SK-N-SH (cell line): ENCODE measurements around the gene GJA5. TPM values are rescaled to one million over a fixed set of nuclear protein-coding genes. Genes with fewer than 3 reads are reported as not detected.

Experiments used
- CTCF ChIA-PET: fragments of 300-600, 350-600 bp; formaldehyde crosslinking; extraction: SDS; loops from one replicate; lab custom pipeline; 2021; lab: Yijun Ruan, JAX
- POLR2A ChIA-PET: fragments of 350-600 bp; sonication (Branson Sonifier 250); formaldehyde crosslinking; extraction: SDS; loops from one replicate; lab custom pipeline; 2020; ENCODE audit warnings: antibody characterized with exemption, inconsistent platforms; lab: Yijun Ruan, JAX
- DNase-seq: peaks from one replicate; pipeline ENCODE4 v3.0.0; 2012
- H2AFZ ChIP-seq: fragments of 200-600 bp; sonication (generic); 2 replicates; pipeline ENCODE4 v1.8.1; 2016; ENCODE audit warnings: antibody characterized with exemption, mild to moderate bottlenecking, low read depth
- H3F3A ChIP-seq: fragments of 200-600 bp; sonication (generic); replicated peaks from 2 replicates; pipeline ENCODE3; 2016; ENCODE audit warnings: antibody characterized with exemption, mild to moderate bottlenecking; ENCODE audit not compliant: insufficient read depth
- H3K27ac ChIP-seq, 2 experiments: fragments of 200-500 bp in 1 of 2; fragments of 200-600 bp in 1 of 2; sonication (Bioruptor generic) in 1 of 2; sonication (generic), shearing (Covaris generic) in 1 of 2; 2 replicates each; pipeline versions ENCODE4 v1.5.1 to v1.6.1; 2014 to 2016; ENCODE audit warnings: low read depth in 2 of 2, inconsistent platforms in 1 of 2, low read length in 1 of 2, mild to moderate bottlenecking in 1 of 2, mixed read lengths in 1 of 2
- H3K27me3 ChIP-seq: fragments of 200-600 bp; sonication (generic), shearing (Covaris generic); 2 replicates; pipeline ENCODE4 v1.6.1; 2016; ENCODE audit warnings: mixed run types; ENCODE audit not compliant: insufficient read depth
- H3K36me3 ChIP-seq, 2 experiments: fragments of 200-500 bp in 1 of 2; fragments of 200-600 bp in 1 of 2; sonication (Bioruptor generic) in 1 of 2; sonication (generic) in 1 of 2; replicated peaks in 1 of 2; 2 replicates each; pipeline versions ENCODE3 to v1.5.1; 2014 to 2016; ENCODE audit warnings: low read length in 1 of 2, mild to moderate bottlenecking in 1 of 2; ENCODE audit not compliant: insufficient read depth in 2 of 2, control insufficient read depth in 1 of 2
- H3K4me1 ChIP-seq, 2 experiments: fragments of 200-500 bp in 1 of 2; fragments of 200-600 bp in 1 of 2; sonication (Bioruptor generic) in 1 of 2; sonication (generic), shearing (Covaris generic) in 1 of 2; 2 replicates each; pipeline versions ENCODE4 v1.5.1 to v1.6.1; 2014 to 2016; ENCODE audit warnings: low read depth in 1 of 2, low read length in 1 of 2, mixed run types in 1 of 2; ENCODE audit not compliant: insufficient read depth in 2 of 2, control insufficient read depth in 1 of 2
- H3K4me2 ChIP-seq: fragments of 200-600 bp; sonication (generic), shearing (Covaris generic); 2 replicates; pipeline ENCODE4 v1.6.1; 2017; ENCODE audit warnings: mixed run types
- H3K4me3 ChIP-seq, 2 experiments: fragments of 200-500 bp in 1 of 2; fragments of 200-600 bp in 1 of 2; sonication (Bioruptor generic) in 1 of 2; sonication (generic), shearing (Covaris generic) in 1 of 2; 2 replicates each; pipeline versions ENCODE4 v1.5.1 to v1.8.1; 2014 to 2016; ENCODE audit warnings: low read depth in 2 of 2, inconsistent platforms in 1 of 2, low read length in 1 of 2, mild to moderate bottlenecking in 1 of 2, mixed read lengths in 1 of 2, moderate library complexity in 1 of 2
- H3K79me2 ChIP-seq: fragments of 200-600 bp; sonication (generic); 2 replicates; pipeline ENCODE4 v1.8.1; 2017; ENCODE audit warnings: mild to moderate bottlenecking; ENCODE audit not compliant: insufficient read depth
- H3K9ac ChIP-seq: fragments of 200-600 bp; sonication (generic); 2 replicates; pipeline ENCODE4 v1.6.1; 2017; ENCODE audit warnings: mixed run types
- H3K9me2 ChIP-seq: fragments of 200-600 bp; sonication (generic); 2 replicates; pipeline ENCODE4 v1.6.1; 2017; ENCODE audit warnings: mixed run types
- H3K9me3 ChIP-seq: fragments of 200-600 bp; sonication (generic); 2 replicates; pipeline ENCODE4 v1.6.1; 2017; ENCODE audit warnings: mixed run types, mild to moderate bottlenecking, moderate library complexity
- H4K20me1 ChIP-seq: fragments of 200-600 bp; sonication (generic); 2 replicates; pipeline ENCODE4 v1.6.1; 2017; ENCODE audit warnings: mild to moderate bottlenecking, mixed run types; ENCODE audit not compliant: insufficient read depth
- GATA2 ChIP-seq: sonication (generic); formaldehyde crosslinking; IDR thresholded peaks from 2 replicates; pipeline ENCODE4 v1.5.0; 2020; ENCODE audit warnings: mild to moderate bottlenecking, missing genetic modification reagents
- NFIC ChIP-seq: IDR thresholded peaks from 2 replicates; pipeline ENCODE4 v1.4.0; 2012; ENCODE audit warnings: borderline replicate concordance
- NRF1 ChIP-seq: IDR thresholded peaks from 2 replicates; pipeline ENCODE4 v1.6.1; 2012; ENCODE audit warnings: low read depth, mild to moderate bottlenecking, low read length
- POLR2AphosphoS5 ChIP-seq: IDR thresholded peaks from 2 replicates; pipeline ENCODE4 v1.6.1; 2012; ENCODE audit warnings: low read depth, low read length
- RCOR1 ChIP-seq: fragments of 150-350 bp; IDR thresholded peaks from 2 replicates; pipeline ENCODE4 v1.6.1; 2017; ENCODE audit warnings: antibody characterized with exemption, low read length
- REST ChIP-seq: IDR thresholded peaks from 2 replicates; pipeline ENCODE4 v1.6.1; 2012; ENCODE audit warnings: mild to moderate bottlenecking, low read depth, low read length, moderate library complexity
- RXRA ChIP-seq: IDR thresholded peaks from 2 replicates; pipeline ENCODE4 v1.4.0; 2012; ENCODE audit warnings: low read depth, mild to moderate bottlenecking, borderline replicate concordance
- ZBTB33 ChIP-seq: IDR thresholded peaks from 2 replicates; pipeline ENCODE4 v1.4.0; 2012; ENCODE audit warnings: low read depth, borderline replicate concordance
- WGBS: methylation state at CpG from one replicate; pipeline ENCODE4 v1.1.6; 2017; ENCODE audit warnings: low lambda C conversion rate; 5-methylcytosine and 5-hydroxymethylcytosine counted together
- polyA plus RNA-seq, 3 experiments: library from polyadenylated mRNA; depleted of rRNA; stranded (reverse); fragments of >200 nt; gene quantifications; 2 replicates each; pipeline ENCODE4 v1.2.3, GENCODE V29; 2012

Gene GJA5
- polyA plus RNA-seq, 1 of the 3 experiments (the other 2 are of a cell fraction), result not detected

GRCh38 chr1:147753081-147753480 is 7.3 kb downstream of the GJA5 start:
- Histone ChIP-seq H3K27me3 (peaks cover 11% of the 10 kb centered on the region; the same call in 1 of the 2 replicates), H2AFZ (no peak overlapping the region), H3K27ac (no peak overlapping the region), H3K9me2 (no peaks in the 10 kb centered on the region), H3K79me2 (no peaks in the 10 kb centered on the region), H3K36me3 (no peaks in the 10 kb centered on the region), H3K4me1 (no peaks in the 10 kb centered on the region), H3K4me3 (no peak overlapping the region), H3K4me2 (no peak overlapping the region), H3F3A (no peaks in the 10 kb centered on the region), H3K9me3 (no peaks in the 10 kb centered on the region), H4K20me1 (no peaks in the 10 kb centered on the region), H3K9ac (no peak overlapping the region)
- POLR2A ChIA-PET, result no interaction called here
- TF ChIP-seq NFIC (no peak), ZBTB33 (no peak), REST (no peak), POLR2AphosphoS5 (no peak)
- WGBS, result 17% methylated on average over 3 of the region's 3 CpGs
- CTCF ChIA-PET, result no interaction called here
- DNase-seq, result no peak

- CTCF ChIA-PET, result no interaction called here
- POLR2A ChIA-PET, result no interaction called here
These were observed 7.9 kb downstream of the GJA5 start for GRCh38 chr1:147752511-147752910.

More at GRCh38 chr1:147752511-147752910, 7.9 kb downstream of the GJA5 start:
- no peaks in the 10 kb centered on the region for H3K79me2 ChIP-seq
- H3K4me2 ChIP-seq, result no peak overlapping the region
- no peak overlapping the region for H3K27ac ChIP-seq
- no peaks in the 10 kb centered on the region for H4K20me1 ChIP-seq
- no peaks in the 10 kb centered on the region for H3K36me3 ChIP-seq
- no peak for DNase-seq
- H3K4me3 ChIP-seq, result no peak overlapping the region
- H3K4me1 ChIP-seq, result no peaks in the 10 kb centered on the region
- no peaks in the 10 kb centered on the region for H3K9me2 ChIP-seq
- no peaks in the 10 kb centered on the region for H3F3A ChIP-seq
- no peak overlapping the region for H2AFZ ChIP-seq
- H3K27me3 ChIP-seq, result peaks cover 11% of the 10 kb centered on the region; the same call in 1 of the 2 replicates
- no peak for TF ChIP-seq GATA2 (CRISPR knock-in tag)
- TF ChIP-seq NRF1, result no peak
- no peak for TF ChIP-seq RXRA
- TF ChIP-seq RCOR1, result no peak
- no peaks in the 10 kb centered on the region for H3K9me3 ChIP-seq
- no peak overlapping the region for H3K9ac ChIP-seq
- 14% methylated on average over 7 of the region's 7 CpGs for WGBS
